ENCODE data around the gene NCF4. TPM values are rescaled to one million over a fixed set of nuclear protein-coding genes. Genes with fewer than 3 reads are reported as not detected.

Gene NCF4
- total and polyA plus RNA-seq, 12 donors, result 1.1 to 18.9 (median 3.6) TPM

Other genes starting within 250 kb of the NCF4 start
- not detected for gene CACNG2, start 157.3 kb upstream of the NCF4 start, total RNA-seq
- not detected for gene CACNG2, start 157.3 kb upstream of the NCF4 start, polyA plus RNA-seq
- gene IFT27, start 84.9 kb upstream of the NCF4 start, total RNA-seq, result 10 to 100 TPM; 20.8 to 34.4 (median 26.3) TPM
- gene IFT27, start 84.9 kb upstream of the NCF4 start, polyA plus RNA-seq, result 10 to 100 TPM; 19.6 to 63.6 TPM
- not detected for gene PVALB, start 44.0 kb upstream of the NCF4 start, total RNA-seq
- not detected for gene PVALB, start 44.0 kb upstream of the NCF4 start, polyA plus RNA-seq
- 10 to 100 TPM in 1 of 10 donors, 1 to 10 TPM in 9; 1.4 to 20.8 (median 1.8) TPM for gene CSF2RB, start 52.6 kb downstream of the NCF4 start, total RNA-seq
- gene CSF2RB, start 52.6 kb downstream of the NCF4 start, polyA plus RNA-seq, result 1 to 10 TPM in 1 of 2 donors, under 1 TPM in 1; 0.81 to 1.5 TPM
- gene TST, start 158.4 kb downstream of the NCF4 start, total RNA-seq, result 10 to 100 TPM; 34.1 to 87.4 (median 44.5) TPM
- gene TST, start 158.4 kb downstream of the NCF4 start, polyA plus RNA-seq, result 10 to 100 TPM; 72.5 to 74.8 TPM
- gene MPST, start 158.7 kb downstream of the NCF4 start, total RNA-seq, result 10 to 100 TPM; 27.1 to 81.2 (median 42.0) TPM
- gene MPST, start 158.7 kb downstream of the NCF4 start, polyA plus RNA-seq, result 100 to 1,000 TPM; 160 to 192 TPM
- gene KCTD17, start 190.7 kb downstream of the NCF4 start, total RNA-seq, result 10 to 100 TPM in 7 of 10 donors, 1 to 10 TPM in 3; 6.9 to 49.2 (median 13.8) TPM
- 10 to 100 TPM; 17.6 to 17.8 TPM for gene KCTD17, start 190.7 kb downstream of the NCF4 start, polyA plus RNA-seq
- gene TMPRSS6, start 248.7 kb downstream of the NCF4 start, total RNA-seq, result not detected
- gene TMPRSS6, start 248.7 kb downstream of the NCF4 start, polyA plus RNA-seq, result not detected

Measured in heart right ventricle (tissue), 12 donors.